K562 (cell line): ENCODE measurements around the gene IGF2R. TPM values are rescaled to one million over a fixed set of nuclear protein-coding genes. Genes with fewer than 3 reads are reported as not detected.

Experiments
- ATAC-seq: fragments of 200-7000 bp; cut with Tn5 transposase; 3 replicates; pipeline ENCODE4 v1.9.1; 2020; ENCODE audit warnings: moderate library complexity
- BruUV-seq: library from RNA; stranded (reverse); fragments of 400-500 nt; replicated peaks from 2 replicates; lab custom pipeline; 2021; lab: Mats Ljungman, UMichigan
- CTCF ChIA-PET: fragments of 300-600 bp; formaldehyde crosslinking; extraction: SDS; loops from one replicate; lab custom pipeline; 2021; ENCODE audit warnings: low intra/inter-chr PET ratio; lab: Yijun Ruan, JAX
- POLR2A ChIA-PET: fragments of 300-600, 350-650 bp; sonication (Branson Sonifier 250); formaldehyde crosslinking; extraction: SDS; loops from one replicate; lab custom pipeline; 2021; ENCODE audit warnings: antibody characterized with exemption, inconsistent platforms; lab: Yijun Ruan, JAX
- DNase-seq, 4 experiments: peaks; one replicate each; pipeline versions ENCODE4 v3.0.0 to v3.0.0-alpha.2; 2011 to 2018; ENCODE audit warnings: low spot score in 3 of 4, mixed read lengths in 3 of 4; ENCODE audit errors: extremely low read depth in 1 of 4
- FAIRE-seq: peaks from 2 replicates; lab custom pipeline; 2011; peaks lifted over from hg19 to GRCh38; lab: Jason Lieb, UNC
- H2AFZ ChIP-seq: 2 replicates; pipeline ENCODE4 v1.6.0; 2011; ENCODE audit warnings: low read depth, low read length, control low read depth, inconsistent platforms
- H3K27ac ChIP-seq: fragments of 200-600 bp; 3 replicates; pipeline ENCODE4 v1.8.0; 2011; ENCODE audit warnings: low read depth, mild to moderate bottlenecking, control low read depth, inconsistent platforms, low read length, moderate library complexity, mixed read lengths; ENCODE audit errors: extremely low read depth
- H3K27me3 ChIP-seq, 2 experiments: fragments of 300-600 bp in 1 of 2; 2 replicates in 1 of 2; 3 replicates in 1 of 2; pipeline versions ENCODE4 v1.6.0 to v1.8.0; 2011; ENCODE audit warnings: inconsistent platforms in 2 of 2, low read length in 2 of 2, mild to moderate bottlenecking in 1 of 2, mixed read lengths in 1 of 2, moderate library complexity in 1 of 2; ENCODE audit not compliant: control insufficient read depth in 2 of 2, insufficient read depth in 2 of 2
- H3K36me3 ChIP-seq: fragments of 300-600 bp; 3 replicates; pipeline ENCODE4 v1.8.0; 2011; ENCODE audit warnings: mild to moderate bottlenecking, low read length, inconsistent platforms; ENCODE audit not compliant: control insufficient read depth, insufficient read depth
- H3K4me1 ChIP-seq, 2 experiments: fragments of 200-600 bp in 1 of 2; replicated peaks in 1 of 2; 2 replicates in 1 of 2; 3 replicates in 1 of 2; pipeline versions ENCODE4 v1.5.1 to v1.8.0; 2011; ENCODE audit warnings: inconsistent platforms in 2 of 2, low read length in 2 of 2, mild to moderate bottlenecking in 1 of 2, mixed read lengths in 1 of 2, moderate library complexity in 1 of 2; ENCODE audit not compliant: control insufficient read depth in 2 of 2, insufficient read depth in 2 of 2
- H3K4me2 ChIP-seq: 2 replicates; pipeline ENCODE4 v1.6.1; 2011; ENCODE audit warnings: low read length, control low read depth, inconsistent platforms, mixed read lengths; ENCODE audit not compliant: insufficient read depth
- H3K4me3 ChIP-seq: fragments of 200-600 bp; sonication (generic), shearing (Covaris generic); 2 replicates; pipeline ENCODE4 v1.5.1; 2016; ENCODE audit warnings: control low read depth, inconsistent platforms
- H3K79me2 ChIP-seq: fragments of 200-600 bp; 3 replicates; pipeline ENCODE4 v1.8.0; 2011; ENCODE audit warnings: low read length, inconsistent platforms; ENCODE audit not compliant: control insufficient read depth, insufficient read depth
- H3K9ac ChIP-seq, 2 experiments: 2 replicates each; pipeline versions ENCODE4 v1.6.0 to v1.6.1; 2011; ENCODE audit warnings: low read depth in 2 of 2, low read length in 2 of 2, control low read depth in 1 of 2, inconsistent platforms in 1 of 2, mild to moderate bottlenecking in 1 of 2, mixed read lengths in 1 of 2; ENCODE audit not compliant: insufficient read depth in 1 of 2
- H3K9me1 ChIP-seq: one replicate; pipeline ENCODE4 v1.6.0; 2011; ENCODE audit warnings: inconsistent platforms, mild to moderate bottlenecking, low read length, moderate library complexity; ENCODE audit not compliant: control insufficient read depth, insufficient read depth
- H3K9me3 ChIP-seq: replicated peaks from 2 replicates; pipeline ENCODE4 v1.5.1; 2011; ENCODE audit warnings: low read depth, low read length, inconsistent platforms; ENCODE audit not compliant: control insufficient read depth, insufficient read depth
- H4K20me1 ChIP-seq: replicated peaks from 2 replicates; pipeline ENCODE4 v1.6.1; 2011; ENCODE audit warnings: low read length, inconsistent platforms, mixed read lengths; ENCODE audit not compliant: control insufficient read depth, insufficient read depth
- ARID1B ChIP-seq: fragments of 450-650 bp; IDR thresholded peaks from 2 replicates; pipeline ENCODE4 v1.6.1; 2016; ENCODE audit warnings: antibody characterized with exemption, mild to moderate bottlenecking, inconsistent platforms
- EHMT2 ChIP-seq: fragments of 450-650 bp; IDR thresholded peaks from 2 replicates; pipeline ENCODE4 v1.6.1; 2018; ENCODE audit warnings: antibody characterized with exemption
- FOXJ3 ChIP-seq: sonication (generic); formaldehyde crosslinking; IDR thresholded peaks from 2 replicates; pipeline ENCODE4 v1.4.0; 2020; ENCODE audit warnings: mild to moderate bottlenecking, missing genetic modification reagents
- KDM5B ChIP-seq: fragments of 200-600 bp; sonication (generic); IDR thresholded peaks from 2 replicates; pipeline ENCODE4 v1.6.1; 2012; ENCODE audit warnings: low read depth, mild to moderate bottlenecking, moderate library complexity, low read length, control low read depth, inconsistent platforms; ENCODE audit not compliant: insufficient replicate concordance
- MAZ ChIP-seq, 2 experiments: fragments of 450-650 bp in 1 of 2; sonication (generic) in 1 of 2; formaldehyde crosslinking; IDR thresholded peaks in 1 of 2; conservative IDR thresholded peaks in 1 of 2; 2 replicates each; pipeline versions ENCODE4 v1.4.0 to v1.5.0; 2020; ENCODE audit warnings: mild to moderate bottlenecking in 1 of 2, missing genetic modification reagents in 1 of 2
- MEIS2 ChIP-seq: fragments of 450-650 bp; IDR thresholded peaks from 2 replicates; pipeline ENCODE4 v1.6.1; 2014; ENCODE audit warnings: mild to moderate bottlenecking; ENCODE audit not compliant: partially characterized antibody
- MYBL2 ChIP-seq, 2 experiments: fragments of 450-650 bp in 1 of 2; sonication (generic) in 1 of 2; formaldehyde crosslinking in 1 of 2; IDR thresholded peaks; 2 replicates each; pipeline versions ENCODE4 v1.6.1 to v1.8.1; 2017 to 2022; ENCODE audit warnings: borderline replicate concordance in 1 of 2, inconsistent platforms in 1 of 2, low read depth in 1 of 2, mild to moderate bottlenecking in 1 of 2, missing genetic modification reagents in 1 of 2, moderate library complexity in 1 of 2
- RBBP5 ChIP-seq: fragments of 200-600 bp; sonication (generic); IDR thresholded peaks from 2 replicates; pipeline ENCODE4 v1.6.1; 2012; ENCODE audit warnings: borderline replicate concordance, mild to moderate bottlenecking, low read length, control low read depth, inconsistent platforms; ENCODE audit not compliant: insufficient read depth, poor library complexity, severe bottlenecking
- WGBS: fragments of 100-300 bp; shearing (Covaris generic); methylation state at CpG from one replicate; pipeline ENCODE4 v1.1.6; 2016; ENCODE audit warnings: low coverage, mixed read lengths; ENCODE audit not compliant: insufficient coverage; ENCODE audit errors: missing lambda C conversion rate; 5-methylcytosine and 5-hydroxymethylcytosine counted together
- in situ Hi-C: fragments of 300-500 bp; cut with MboI; formaldehyde crosslinking; loops from 4 replicates; pipeline ENCODE4 v1.15.0; 2018; ENCODE audit warnings: inconsistent platforms, mixed read lengths
- intact Hi-C: fragments of 100-400 bp; cut with micrococcal nuclease; formaldehyde crosslinking; loops from 2 replicates; pipeline ENCODE4 v1.14.2; 2022
- polyA plus RNA-seq, 8 experiments: library from polyadenylated mRNA; depleted of rRNA in 4 of 8; stranded (reverse) in 5 of 8; unstranded in 3 of 8; fragments of >200 nt; fragmentation: Nextera tagmentation in 2 of 8; fragmentation: Illumina TruSeq in 1 of 8; extraction: Ambion mirVana in 2 of 8; extraction: Trizol in 1 of 8; gene quantifications; 2 replicates each; pipeline versions ENCODE4 v1.2.1 to v1.2.3, GENCODE V29; 2011 to 2014; ENCODE audit warnings: inconsistent platforms in 1 of 8, missing spikeins in 1 of 8
- total RNA-seq, 7 experiments: library from RNA; depleted of rRNA in 6 of 7; stranded (reverse); fragments of >200 nt in 6 of 7; fragmentation: Illumina TruSeq in 2 of 7; extraction: Trizol in 2 of 7; gene quantifications; 2 replicates each; pipeline versions ENCODE4 v1.2.1 to v1.2.3, GENCODE V29; 2011 to 2021; ENCODE audit warnings: low replicate concordance in 1 of 7
- TF ChIP-seq, protein P1 (sequence below): fragments of 250-450 bp; sonication (Bioruptor Pico); IDR thresholded peaks from 2 replicates; pipeline ENCODE4 v1.8.0; 2021; ENCODE audit warnings: borderline replicate concordance, mild to moderate bottlenecking, moderate library complexity; ENCODE audit not compliant: poor library complexity, severe bottlenecking
- TF ChIP-seq, protein P2 (sequence below): fragments of 250-450 bp; sonication (Bioruptor Pico); IDR thresholded peaks from 2 replicates; pipeline ENCODE4 v1.4.0; 2020; ENCODE audit warnings: mild to moderate bottlenecking
- TF ChIP-seq, protein P3 (sequence below): IDR thresholded peaks from 3 replicates; pipeline ENCODE4 v1.6.1; 2011; ENCODE audit warnings: borderline replicate concordance, mild to moderate bottlenecking, moderate library complexity; ENCODE audit not compliant: insufficient read length; ENCODE audit errors: extremely low read depth

The IGF2R gene
- total and polyA plus RNA-seq, 9 of the 15 experiments (the other 6 are each of a cell fraction or from before 2014, with no cell fraction given) = 3.5 to 92.3 (median 34.5) TPM

DNA sequence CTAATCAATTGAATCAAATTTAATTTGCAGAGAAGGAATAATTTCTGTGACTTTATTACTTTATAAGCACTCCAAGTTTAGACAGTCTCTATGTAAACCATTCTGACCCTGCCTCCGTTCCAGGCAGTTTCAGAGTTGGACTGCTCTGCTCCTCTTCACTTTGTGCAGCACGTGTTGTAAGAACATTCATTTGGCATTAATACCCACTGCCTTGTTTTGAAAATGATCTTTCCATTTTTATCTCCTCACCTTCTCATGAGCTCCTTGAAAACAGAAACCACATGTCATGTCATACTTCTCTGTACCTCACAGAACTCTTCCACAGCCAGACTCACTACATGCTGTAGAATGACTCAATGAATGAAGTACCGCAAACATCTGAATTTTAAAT lies 178.3 kb downstream of the IGF2R start:
- BruUV-seq = no TSS peak
- intact Hi-C loops = no loop called here
- Histone ChIP-seq H3K9me1 (no peaks in the 10 kb centered on the region), H3K4me3 (no peak overlapping the region), H3K4me1 (0 out of 5 replicates have a peak, but pooled peaks cover 0 to 7% of the 10 kb centered on the region in 2 experiments), H2AFZ (no peak overlapping the region), H3K9ac (no peak overlapping the region), H3K4me2 (no peak overlapping the region), H4K20me1 (no peaks in the 10 kb centered on the region), H3K79me2 (no peaks in the 10 kb centered on the region), H3K27ac (no peak overlapping the region), H3K36me3 (no peaks in the 10 kb centered on the region), H3K27me3 (peaks cover 0 to 4% of the 10 kb centered on the region in 2 experiments; a peak in 2 of 5 replicates), H3K9me3 (no peaks in the 10 kb centered on the region)
- WGBS = 13% methylated on average over 3 of the region's 3 CpGs
- FAIRE-seq (no peak), DNase-seq (no peak), ATAC-seq (peak; percentile 25; the same call in 1 of the 3 replicates)
- in situ Hi-C loops = no loop called here
- CTCF ChIA-PET = no interaction called here
- TF ChIP-seq, protein P1, sequence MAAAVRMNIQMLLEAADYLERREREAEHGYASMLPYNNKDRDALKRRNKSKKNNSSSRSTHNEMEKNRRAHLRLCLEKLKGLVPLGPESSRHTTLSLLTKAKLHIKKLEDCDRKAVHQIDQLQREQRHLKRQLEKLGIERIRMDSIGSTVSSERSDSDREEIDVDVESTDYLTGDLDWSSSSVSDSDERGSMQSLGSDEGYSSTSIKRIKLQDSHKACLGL (CRISPR knock-in tag) = no peak
- no peak for TF ChIP-seq MEIS2
- TF ChIP-seq, protein P2, sequence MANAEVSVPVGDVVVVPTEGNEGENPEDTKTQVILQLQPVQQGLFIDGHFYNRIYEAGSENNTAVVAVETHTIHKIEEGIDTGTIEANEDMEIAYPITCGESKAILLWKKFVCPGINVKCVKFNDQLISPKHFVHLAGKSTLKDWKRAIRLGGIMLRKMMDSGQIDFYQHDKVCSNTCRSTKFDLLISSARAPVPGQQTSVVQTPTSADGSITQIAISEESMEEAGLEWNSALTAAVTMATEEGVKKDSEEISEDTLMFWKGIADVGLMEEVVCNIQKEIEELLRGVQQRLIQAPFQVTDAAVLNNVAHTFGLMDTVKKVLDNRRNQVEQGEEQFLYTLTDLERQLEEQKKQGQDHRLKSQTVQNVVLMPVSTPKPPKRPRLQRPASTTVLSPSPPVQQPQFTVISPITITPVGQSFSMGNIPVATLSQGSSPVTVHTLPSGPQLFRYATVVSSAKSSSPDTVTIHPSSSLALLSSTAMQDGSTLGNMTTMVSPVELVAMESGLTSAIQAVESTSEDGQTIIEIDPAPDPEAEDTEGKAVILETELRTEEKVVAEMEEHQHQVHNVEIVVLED (CRISPR knock-in tag) = no peak
- no peak for TF ChIP-seq EHMT2
- no peak for TF ChIP-seq RBBP5
- TF ChIP-seq, protein P3, sequence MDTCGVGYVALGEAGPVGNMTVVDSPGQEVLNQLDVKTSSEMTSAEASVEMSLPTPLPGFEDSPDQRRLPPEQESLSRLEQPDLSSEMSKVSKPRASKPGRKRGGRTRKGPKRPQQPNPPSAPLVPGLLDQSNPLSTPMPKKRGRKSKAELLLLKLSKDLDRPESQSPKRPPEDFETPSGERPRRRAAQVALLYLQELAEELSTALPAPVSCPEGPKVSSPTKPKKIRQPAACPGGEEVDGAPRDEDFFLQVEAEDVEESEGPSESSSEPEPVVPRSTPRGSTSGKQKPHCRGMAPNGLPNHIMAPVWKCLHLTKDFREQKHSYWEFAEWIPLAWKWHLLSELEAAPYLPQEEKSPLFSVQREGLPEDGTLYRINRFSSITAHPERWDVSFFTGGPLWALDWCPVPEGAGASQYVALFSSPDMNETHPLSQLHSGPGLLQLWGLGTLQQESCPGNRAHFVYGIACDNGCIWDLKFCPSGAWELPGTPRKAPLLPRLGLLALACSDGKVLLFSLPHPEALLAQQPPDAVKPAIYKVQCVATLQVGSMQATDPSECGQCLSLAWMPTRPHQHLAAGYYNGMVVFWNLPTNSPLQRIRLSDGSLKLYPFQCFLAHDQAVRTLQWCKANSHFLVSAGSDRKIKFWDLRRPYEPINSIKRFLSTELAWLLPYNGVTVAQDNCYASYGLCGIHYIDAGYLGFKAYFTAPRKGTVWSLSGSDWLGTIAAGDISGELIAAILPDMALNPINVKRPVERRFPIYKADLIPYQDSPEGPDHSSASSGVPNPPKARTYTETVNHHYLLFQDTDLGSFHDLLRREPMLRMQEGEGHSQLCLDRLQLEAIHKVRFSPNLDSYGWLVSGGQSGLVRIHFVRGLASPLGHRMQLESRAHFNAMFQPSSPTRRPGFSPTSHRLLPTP = no peak
- no peak for TF ChIP-seq MYBL2 (IDR thresholded peaks at IDR 0.05; ENCODE audit: low read depth)
- TF ChIP-seq MYBL2 (CRISPR knock-in tag; IDR thresholded peaks at IDR 0.05; ENCODE audit: borderline replicate concordance) = no peak
- TF ChIP-seq KDM5B = no peak
- no peak for TF ChIP-seq MAZ (CRISPR knock-in tag; conservative IDR thresholded peaks at IDR 0.05 in 1 of 2, IDR thresholded peaks at IDR 0.05 in 1 of 2)
- no peak for TF ChIP-seq ARID1B
- TF ChIP-seq FOXJ3 (CRISPR knock-in tag) = no peak
- POLR2A ChIA-PET = interaction anchor here (0.6 to 1.5 kb wide), 2 partner anchors 15 to 40 kb away, joined by 3 read pairs; no protein-coding TSS in a partner anchor
